Panc1 (cell line): ENCODE data around the gene OR2T11. TPM values are rescaled to one million over a fixed set of nuclear protein-coding genes. Genes with fewer than 3 reads are reported as not detected.

ENCODE experiments used
- ATAC-seq: fragments of 200-7000 bp; cut with Tn5 transposase; 2 replicates; pipeline ENCODE4 v1.9.1; 2020; ENCODE audit warnings: mild to moderate bottlenecking, moderate library complexity
- BruUV-seq: library from RNA; stranded (reverse); fragments of 400-500 nt; replicated peaks from 2 replicates; lab custom pipeline; 2021; lab: Mats Ljungman, UMichigan
- CTCF ChIA-PET: fragments of 300-600 bp; sonication (Branson Sonifier 250); formaldehyde crosslinking; loops from one replicate; lab custom pipeline; 2022; ENCODE audit warnings: antibody characterized with exemption; lab: Charles Lee
- POLR2A ChIA-PET: fragments of 300-600 bp; sonication (Branson Sonifier 250); formaldehyde crosslinking; loops from one replicate; lab custom pipeline; 2022; ENCODE audit warnings: antibody characterized with exemption; lab: Charles Lee
- DNase-seq: peaks from one replicate; pipeline ENCODE4 v3.0.0-alpha.2; 2010; ENCODE audit warnings: low read depth, low spot score
- H3K27ac ChIP-seq: 2 replicates; pipeline ENCODE4 v1.5.1; 2011; ENCODE audit warnings: mild to moderate bottlenecking, low read length, inconsistent platforms
- H3K27me3 ChIP-seq: fragments of 200-500 bp; sonication (Bioruptor generic); 2 replicates; pipeline ENCODE4 v1.6.0; 2014; ENCODE audit warnings: low read length, inconsistent platforms; ENCODE audit not compliant: control insufficient read depth, insufficient read depth
- H3K36me3 ChIP-seq: fragments of 200-500 bp; sonication (Bioruptor generic); 2 replicates; pipeline ENCODE4 v1.5.1; 2014; ENCODE audit warnings: inconsistent platforms, mild to moderate bottlenecking, low read length, moderate library complexity; ENCODE audit not compliant: control insufficient read depth, insufficient read depth
- H3K4me1 ChIP-seq: 2 replicates; pipeline ENCODE4 v1.5.1; 2011; ENCODE audit warnings: inconsistent platforms, mild to moderate bottlenecking, low read length, moderate library complexity; ENCODE audit not compliant: control insufficient read depth, insufficient read depth
- H3K4me3 ChIP-seq, 2 experiments: 2 replicates each; pipeline ENCODE4 v1.5.1; 2011 to 2012; ENCODE audit warnings: low read depth in 2 of 2, low read length in 2 of 2, mild to moderate bottlenecking in 2 of 2, inconsistent platforms in 1 of 2, moderate library complexity in 1 of 2
- H3K9me3 ChIP-seq: fragments of 200-500 bp; sonication (Bioruptor generic); 2 replicates; pipeline ENCODE4 v1.5.1; 2014; ENCODE audit warnings: low read depth, mild to moderate bottlenecking, inconsistent platforms, low read length, moderate library complexity; ENCODE audit not compliant: control insufficient read depth, insufficient read depth
- CTCF ChIP-seq: fragments of 450-650 bp; IDR thresholded peaks from 2 replicates; pipeline ENCODE4 v1.5.1; 2017; ENCODE audit warnings: mild to moderate bottlenecking
- POLR2AphosphoS5 ChIP-seq: IDR thresholded peaks from 2 replicates; pipeline ENCODE4 v1.6.1; 2012; ENCODE audit warnings: mild to moderate bottlenecking, low read depth, low read length, moderate library complexity
- REST ChIP-seq, 2 experiments: IDR thresholded peaks; 2 replicates each; pipeline ENCODE4 v1.6.1; 2011 to 2012; ENCODE audit warnings: low read depth in 2 of 2, control low read depth in 1 of 2, low read length in 1 of 2, mild to moderate bottlenecking in 1 of 2, moderate library complexity in 1 of 2; ENCODE audit not compliant: insufficient read depth in 1 of 2
- SIN3A ChIP-seq: IDR thresholded peaks from 2 replicates; pipeline ENCODE4 v1.6.1; 2012; ENCODE audit warnings: low read depth, mild to moderate bottlenecking, low read length, moderate library complexity, borderline replicate concordance; ENCODE audit not compliant: insufficient read depth
- TCF7L2 ChIP-seq: IDR thresholded peaks from 2 replicates; pipeline ENCODE4 v1.6.1; 2011; ENCODE audit warnings: mild to moderate bottlenecking, low read depth, low read length, inconsistent platforms
- in situ Hi-C: cut with HindIII; loops from 2 replicates; pipeline ENCODE4 v1.10.0; 2016; ENCODE audit warnings: low sequenced_read_pairs, low pct_unique_long_range_greater_than_20kb
- intact Hi-C: fragments of 100-400 bp; cut with micrococcal nuclease; formaldehyde crosslinking; loops from one replicate; pipeline ENCODE4 v1.10.0; 2022; ENCODE audit not compliant: unreplicated experiment
- total RNA-seq: library from RNA; stranded (reverse); gene quantifications from one replicate; pipeline ENCODE4 v1.2.1, GENCODE V29; 2021; ENCODE audit not compliant: unreplicated experiment

OR2T11 gene
- total RNA-seq, 1 experiment from 2014 or later, result not detected

GRCh38 chr1:248625166-248625565 is 9.7 kb downstream of the OR2T11 start:
- ChIA-PET CTCF (no interaction called here), POLR2A (no interaction called here)
- no peaks in the 10 kb centered on the region for H3K4me1 ChIP-seq
- no peaks in the 10 kb centered on the region for H3K9me3 ChIP-seq
- in situ Hi-C loops (no loop called here), intact Hi-C loops (loop anchor here (10.0 kb wide), 1 partner anchor 940 kb away; no protein-coding TSS in a partner anchor)
- no peaks in the 10 kb centered on the region for H3K36me3 ChIP-seq
- H3K27me3 ChIP-seq, result no peaks in the 10 kb centered on the region
- DNase-seq (no peak), ATAC-seq (no peak)
- BruUV-seq, result no TSS peak
- H3K4me3 ChIP-seq, result no peak overlapping the region
- H3K27ac ChIP-seq, result no peak overlapping the region
- no peak for TF ChIP-seq REST (IDR thresholded peaks at IDR 0.05; ENCODE audit: insufficient read depth in 1 of 2, low read depth in 2 of 2, low read length in 1 of 2)
- no peak for TF ChIP-seq SIN3A
- no peak for TF ChIP-seq CTCF
- TF ChIP-seq POLR2AphosphoS5, result no peak
- TF ChIP-seq TCF7L2, result no peak

GRCh38 chr1:248622570-248623001 is 12.3 kb downstream of the OR2T11 start:
- POLR2A ChIA-PET, result no interaction called here
- CTCF ChIA-PET, result no interaction called here
- TF ChIP-seq REST (IDR thresholded peaks at IDR 0.05; ENCODE audit: insufficient read depth in 1 of 2, low read depth in 2 of 2, low read length in 1 of 2) (no peak), TCF7L2 (no peak), CTCF (peak; percentile 67), SIN3A (no peak), POLR2AphosphoS5 (no peak)
- Histone ChIP-seq H3K4me3 (no peak overlapping the region), H3K9me3 (no peaks in the 10 kb centered on the region), H3K4me1 (no peaks in the 10 kb centered on the region), H3K27ac (no peak overlapping the region), H3K27me3 (no peaks in the 10 kb centered on the region), H3K36me3 (no peaks in the 10 kb centered on the region)
- BruUV-seq, result no TSS peak
- in situ Hi-C loops, result no loop called here
- peak; percentile 83 for ATAC-seq
- peak; percentile 10 for DNase-seq
- intact Hi-C loops, result loop anchor here (1.0 to 10.0 kb wide), 3 partner anchors 65 to 938 kb away; no protein-coding TSS in a partner anchor
